SK-MEL-5 (cell line): ENCODE data around the gene SOAT2. TPM values are rescaled to one million over a fixed set of nuclear protein-coding genes. Genes with fewer than 3 reads are reported as not detected.

Experiments
- DNase-seq: peaks from one replicate; pipeline ENCODE4 v3.0.0-alpha.2; 2016; ENCODE audit warnings: low read depth, low spot score
- in situ Hi-C: cut with HindIII; loops from 2 replicates; pipeline ENCODE4 v1.10.0; 2016; ENCODE audit warnings: low sequenced_read_pairs, high pct_unique_total_duplicates, low pct_unique_long_range_greater_than_20kb
- total RNA-seq: library from RNA; depleted of rRNA; stranded (reverse); fragments of >200 nt; shearing (Covaris generic); gene quantifications from 2 replicates; pipeline ENCODE4 v1.2.3, GENCODE V29; 2014

The SOAT2 gene
- total RNA-seq, 1 experiment from 2014 or later = not detected

DNA sequence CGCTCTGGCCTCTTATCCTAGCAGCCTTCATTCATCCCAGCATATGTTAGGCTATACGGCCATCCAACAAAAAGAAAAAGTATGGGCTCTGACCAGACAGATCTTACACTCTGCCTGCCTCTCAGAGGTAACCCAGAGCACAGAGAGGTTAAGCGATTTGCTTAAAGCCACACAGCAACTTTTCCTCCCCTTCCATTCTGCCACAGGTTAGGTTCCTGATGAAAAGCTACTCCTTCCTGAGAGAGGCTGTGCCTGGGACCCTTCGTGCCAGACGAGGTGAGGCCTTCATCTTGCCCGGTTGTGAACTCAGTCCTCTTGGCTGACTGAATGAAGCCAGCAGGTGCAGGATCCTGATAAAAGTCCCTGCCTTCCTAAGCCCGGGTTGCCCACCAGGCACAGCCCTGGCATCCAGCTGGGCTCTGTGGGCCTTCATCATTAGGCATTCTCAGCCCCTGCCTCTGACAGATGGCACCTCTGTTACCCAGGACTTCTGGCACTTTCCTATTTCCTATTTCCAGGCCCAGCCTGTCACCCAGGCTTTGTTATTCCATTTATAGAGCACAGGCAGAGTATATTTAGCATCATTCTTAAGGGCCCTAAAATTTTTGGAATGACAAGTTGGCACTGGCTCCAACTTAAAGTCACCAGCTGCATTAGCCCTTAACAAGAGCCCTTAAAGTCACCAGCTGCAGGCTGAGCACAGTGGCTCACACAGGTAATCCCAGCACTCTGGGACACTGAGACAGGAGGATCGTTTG lies 12.8 kb downstream of the SOAT2 start:
- in situ Hi-C loops = no loop called here
- DNase-seq = no peak

- in situ Hi-C loops = no loop called here
- DNase-seq = no peak
Observed at GRCh38 chr12:53118751-53119300, 15.5 kb downstream of the SOAT2 start.

DNA sequence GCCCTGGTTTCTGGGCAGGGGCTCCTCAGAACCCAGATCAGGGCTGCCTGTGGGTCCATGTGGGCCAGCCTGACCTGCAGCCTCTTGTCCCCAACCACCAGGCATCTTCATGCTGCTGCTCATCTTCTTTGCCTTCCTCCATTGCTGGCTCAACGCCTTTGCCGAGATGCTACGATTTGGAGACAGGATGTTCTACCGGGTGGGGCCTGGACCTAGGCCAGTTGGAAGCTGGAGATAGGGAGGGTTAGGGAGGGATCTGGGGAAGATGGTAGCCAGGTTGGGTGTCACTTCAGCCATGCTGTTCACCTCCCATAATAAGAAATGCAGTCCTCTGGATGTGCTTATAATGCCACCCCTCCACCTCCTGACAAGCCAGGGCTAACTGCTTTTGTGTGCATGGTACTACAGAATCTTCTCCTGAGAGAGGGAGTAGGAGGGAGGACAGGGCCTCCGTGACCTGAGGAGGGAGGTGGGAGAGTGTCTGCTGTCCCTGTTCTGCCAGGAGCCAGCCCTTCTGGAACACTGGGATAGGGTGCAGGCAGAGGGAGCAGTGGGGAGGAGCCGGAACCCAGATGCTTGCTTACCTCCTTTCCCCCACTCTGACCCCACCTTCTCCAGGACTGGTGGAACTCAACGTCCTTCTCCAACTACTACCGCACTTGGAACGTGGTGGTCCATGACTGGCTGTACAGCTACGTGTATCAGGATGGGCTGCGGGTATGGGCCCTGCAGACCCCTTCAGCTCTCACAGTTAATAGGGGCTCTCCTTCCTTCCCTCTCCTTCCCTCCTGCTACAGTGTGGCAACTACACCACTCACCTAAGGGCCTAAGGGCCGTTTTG lies 17.6 kb downstream of the SOAT2 start:
- DNase-seq = no peak
- in situ Hi-C loops = no loop called here

DNA sequence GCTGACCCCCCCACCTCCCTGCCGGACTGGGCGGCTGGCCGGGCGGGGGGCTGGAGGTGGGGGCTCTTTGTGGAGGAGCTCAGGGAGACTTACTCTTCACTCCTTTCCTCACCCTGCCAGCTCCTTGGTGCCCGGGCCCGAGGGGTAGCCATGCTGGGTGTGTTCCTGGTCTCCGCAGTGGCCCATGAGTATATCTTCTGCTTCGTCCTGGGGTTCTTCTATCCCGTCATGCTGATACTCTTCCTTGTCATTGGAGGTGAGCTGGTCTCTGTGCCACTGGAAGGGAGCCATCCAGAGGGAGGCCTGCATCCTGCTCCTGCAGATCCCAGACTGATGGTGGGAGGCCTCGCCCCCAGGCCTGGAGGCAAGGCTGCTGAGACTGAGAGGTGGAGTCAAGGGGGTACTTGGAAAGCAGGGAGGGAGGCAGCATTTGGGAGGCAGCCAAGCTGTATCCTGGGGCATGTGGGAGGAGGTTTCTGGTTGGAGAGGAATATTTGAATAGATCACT lies 19.7 kb downstream of the SOAT2 start:
- no peak for DNase-seq
- in situ Hi-C loops = no loop called here

GRCh38 chr12:53123578-53124351 lies 20.5 kb downstream of the SOAT2 start:
- no peak for DNase-seq
- in situ Hi-C loops = no loop called here

DNA sequence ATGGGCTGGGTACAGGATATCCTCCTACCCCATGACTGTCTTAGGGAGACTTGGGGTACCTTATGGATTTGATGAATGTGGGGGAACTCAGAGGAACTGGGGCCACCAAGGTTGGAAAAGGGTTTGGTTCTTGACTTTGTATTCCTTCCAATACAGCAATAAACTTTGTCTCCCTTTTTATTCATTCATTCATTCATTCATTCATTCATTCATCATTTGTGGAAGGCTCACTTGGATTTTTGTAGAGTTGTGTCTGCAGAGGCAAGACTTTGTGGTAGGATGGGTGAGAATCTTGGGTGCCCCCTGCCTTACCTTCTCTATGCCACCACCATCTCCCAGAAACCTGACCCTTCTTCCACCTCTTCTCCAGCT lies 21.1 kb downstream of the SOAT2 start:
- DNase-seq = no peak
- in situ Hi-C loops = no loop called here

GRCh38 chr12:53127169-53127568 lies 23.9 kb downstream of the SOAT2 start:
- in situ Hi-C loops = no loop called here

GRCh38 chr12:53128780-53129569 lies 25.7 kb downstream of the SOAT2 start:
- no peak for DNase-seq
- in situ Hi-C loops = no loop called here

More at GRCh38 chr12:53127169-53127568, 23.9 kb downstream of the SOAT2 start:
- no peak for DNase-seq

GRCh38 chr12:53131844-53132243 lies 28.6 kb downstream of the SOAT2 start:
- in situ Hi-C loops = no loop called here
- DNase-seq = no peak

DNA sequence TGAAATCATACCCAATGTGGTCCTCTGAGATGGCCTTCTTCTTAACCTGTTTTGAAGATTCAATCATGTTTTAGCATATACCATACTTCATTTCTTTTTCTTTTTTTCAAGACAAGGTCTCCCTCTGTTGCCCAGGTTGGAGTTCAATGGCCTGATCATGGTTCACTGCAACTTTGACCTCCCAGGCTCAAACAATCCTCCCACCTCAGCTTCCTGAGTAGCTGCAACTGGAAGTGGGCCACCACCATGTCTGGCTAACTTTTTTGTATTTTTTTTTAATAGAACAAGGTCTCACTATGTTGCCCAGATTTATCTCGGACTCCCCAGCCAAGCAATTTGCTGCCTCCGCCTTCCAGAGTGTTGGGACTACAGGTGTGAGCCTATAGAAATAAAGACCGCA lies 30.4 kb downstream of the SOAT2 start:
- no peak for DNase-seq
- in situ Hi-C loops = no loop called here

DNA sequence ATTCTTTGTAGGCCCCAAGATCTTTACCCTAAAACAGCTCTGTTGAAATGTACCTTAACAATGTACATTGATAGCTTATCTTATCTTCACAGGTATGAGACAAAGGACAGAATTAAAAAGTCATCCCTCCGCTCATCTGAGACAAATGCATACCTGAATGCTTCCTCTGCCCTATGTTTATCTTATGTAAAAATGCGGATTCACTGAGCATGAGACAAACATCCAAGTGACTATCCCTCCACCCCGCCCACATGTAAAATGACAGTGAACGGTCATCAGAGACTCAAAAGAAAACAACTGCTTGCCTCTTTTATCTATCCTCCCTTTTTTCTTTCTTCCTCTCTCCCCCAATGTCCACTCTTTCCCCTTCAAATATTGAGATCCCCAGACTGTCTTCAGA lies 40.1 kb downstream of the SOAT2 start:
- DNase-seq = no peak
- in situ Hi-C loops = no loop called here

GRCh38 chr12:53145383-53146260 lies 42.3 kb downstream of the SOAT2 start:
- no peak for DNase-seq
- in situ Hi-C loops = no loop called here

- DNase-seq = no peak
- in situ Hi-C loops = no loop called here
Observed at GRCh38 chr12:53147181-53147580, 43.9 kb downstream of the SOAT2 start.

DNA sequence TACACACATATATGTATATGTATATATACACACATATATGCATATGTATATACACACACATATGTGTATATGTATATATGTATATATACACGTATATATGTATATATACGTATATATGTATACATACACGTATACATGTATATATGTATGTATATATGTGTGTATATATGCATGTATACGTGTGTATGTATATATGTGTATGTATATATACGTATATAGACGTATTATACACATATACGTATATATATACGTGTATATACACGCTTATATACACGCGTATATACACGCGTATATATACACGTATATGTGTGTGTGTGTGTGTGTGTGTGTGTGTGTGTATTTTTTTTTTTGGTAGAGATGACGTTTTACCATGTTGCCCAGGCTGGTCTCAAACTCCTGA lies 44.4 kb downstream of the SOAT2 start:
- in situ Hi-C loops = no loop called here
- no peak for DNase-seq

DNA sequence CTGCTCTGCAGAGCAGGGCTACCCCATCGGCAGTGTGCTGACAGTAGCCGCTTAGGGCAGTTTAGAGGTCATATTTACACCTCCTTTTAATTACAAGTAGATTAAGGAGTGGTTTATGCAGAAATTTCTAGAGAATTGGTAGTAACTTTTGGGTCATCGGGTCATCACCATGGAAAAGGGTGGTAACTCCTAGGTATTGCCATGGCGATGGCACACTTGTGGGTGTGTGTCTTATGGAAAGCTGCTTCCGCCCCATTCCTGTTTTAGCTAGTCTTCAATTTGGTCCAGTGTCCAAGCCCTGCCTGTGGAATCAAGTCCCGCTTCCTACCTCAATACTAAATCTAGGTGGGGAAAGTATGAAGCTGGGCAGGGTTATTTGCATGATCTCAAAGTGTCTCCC lies 47.8 kb downstream of the SOAT2 start:
- in situ Hi-C loops = no loop called here
- no peak for DNase-seq

DNA sequence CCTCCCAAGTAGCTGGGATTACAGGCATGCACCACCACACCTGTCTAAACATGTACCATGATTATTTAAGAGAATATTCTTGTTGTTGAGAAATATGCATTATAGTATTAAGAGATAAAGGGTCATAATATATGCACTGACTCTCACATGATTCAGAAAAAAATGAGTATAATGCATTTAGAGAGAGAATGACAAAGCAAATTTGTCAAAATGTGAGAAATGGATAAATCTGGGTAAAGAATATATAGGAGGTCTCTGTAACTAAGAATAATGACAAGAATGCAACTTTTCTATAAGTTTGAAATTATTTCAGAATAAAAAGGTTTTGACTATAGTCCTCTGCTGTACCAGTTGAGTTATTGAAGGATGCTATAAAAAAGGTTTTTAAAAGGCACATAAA lies 49.1 kb downstream of the SOAT2 start:
- DNase-seq = no peak
- in situ Hi-C loops = no loop called here
